ENCODE measurements around the gene ASIC4. TPM values are rescaled to one million over a fixed set of nuclear protein-coding genes. Genes with fewer than 3 reads are reported as not detected.

ASIC4 gene
- total RNA-seq, 2 experiments from 2014 or later = 0.73 to 0.74 TPM

- no peaks in the 10 kb centered on the region for H3K4me1 ChIP-seq (ENCODE audit: insufficient read depth, low read length, poor library complexity, severe bottlenecking)
- H3K9me3 ChIP-seq (ENCODE audit: low read length) = no peaks in the 10 kb centered on the region
- H3K36me3 ChIP-seq (ENCODE audit: insufficient read depth, low read length) = no peaks in the 10 kb centered on the region
- no peak overlapping the region for H3K4me3 ChIP-seq (ENCODE audit: low read depth, low read length, poor library complexity, severe bottlenecking)
- H4K20me1 ChIP-seq (ENCODE audit: insufficient read depth, low read length) = no peaks in the 10 kb centered on the region
- no peak overlapping the region for H3K4me2 ChIP-seq (ENCODE audit: low read length)
- intact Hi-C loops (cut with micrococcal nuclease; ENCODE audit: unreplicated experiment) = no loop called here
- no peak overlapping the region for H2AFZ ChIP-seq (ENCODE audit: low read length)
- H3K27ac ChIP-seq (ENCODE audit: low read depth, low read length, poor library complexity, severe bottlenecking) = no peak overlapping the region
- no peak for TF ChIP-seq EZH2phosphoT487 (IDR thresholded peaks at IDR 0.05; ENCODE audit: borderline replicate concordance, low read depth, low read length)
- TF ChIP-seq, protein P1, sequence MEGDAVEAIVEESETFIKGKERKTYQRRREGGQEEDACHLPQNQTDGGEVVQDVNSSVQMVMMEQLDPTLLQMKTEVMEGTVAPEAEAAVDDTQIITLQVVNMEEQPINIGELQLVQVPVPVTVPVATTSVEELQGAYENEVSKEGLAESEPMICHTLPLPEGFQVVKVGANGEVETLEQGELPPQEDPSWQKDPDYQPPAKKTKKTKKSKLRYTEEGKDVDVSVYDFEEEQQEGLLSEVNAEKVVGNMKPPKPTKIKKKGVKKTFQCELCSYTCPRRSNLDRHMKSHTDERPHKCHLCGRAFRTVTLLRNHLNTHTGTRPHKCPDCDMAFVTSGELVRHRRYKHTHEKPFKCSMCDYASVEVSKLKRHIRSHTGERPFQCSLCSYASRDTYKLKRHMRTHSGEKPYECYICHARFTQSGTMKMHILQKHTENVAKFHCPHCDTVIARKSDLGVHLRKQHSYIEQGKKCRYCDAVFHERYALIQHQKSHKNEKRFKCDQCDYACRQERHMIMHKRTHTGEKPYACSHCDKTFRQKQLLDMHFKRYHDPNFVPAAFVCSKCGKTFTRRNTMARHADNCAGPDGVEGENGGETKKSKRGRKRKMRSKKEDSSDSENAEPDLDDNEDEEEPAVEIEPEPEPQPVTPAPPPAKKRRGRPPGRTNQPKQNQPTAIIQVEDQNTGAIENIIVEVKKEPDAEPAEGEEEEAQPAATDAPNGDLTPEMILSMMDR (conservative IDR thresholded peaks at IDR 0.05; ENCODE audit: low read length) = no peak
- H3K79me2 ChIP-seq (ENCODE audit: insufficient read depth, low read depth, low read length) = no peaks in the 10 kb centered on the region
- no peak for DNase-seq (ENCODE audit: low spot score)
- ChIA-PET POLR2A (interaction anchor here (0.7 kb wide), 1 partner anchor 235 kb away, joined by 4 read pairs; no protein-coding TSS in a partner anchor), CTCF (ENCODE audit: unreplicated experiment) (interaction anchor here (1.0 kb wide), 1 partner anchor 29 kb away, joined by 3 read pairs; a partner anchor contains a TSS)
- no peaks in the 10 kb centered on the region for H3K9me2 ChIP-seq (ENCODE audit: insufficient read depth, low read length)
- BruUV-seq (replicated peaks) = no TSS peak
Measured at GRCh38 chr2:219466816-219467735, 47.2 kb upstream of the ASIC4 start.

DNA sequence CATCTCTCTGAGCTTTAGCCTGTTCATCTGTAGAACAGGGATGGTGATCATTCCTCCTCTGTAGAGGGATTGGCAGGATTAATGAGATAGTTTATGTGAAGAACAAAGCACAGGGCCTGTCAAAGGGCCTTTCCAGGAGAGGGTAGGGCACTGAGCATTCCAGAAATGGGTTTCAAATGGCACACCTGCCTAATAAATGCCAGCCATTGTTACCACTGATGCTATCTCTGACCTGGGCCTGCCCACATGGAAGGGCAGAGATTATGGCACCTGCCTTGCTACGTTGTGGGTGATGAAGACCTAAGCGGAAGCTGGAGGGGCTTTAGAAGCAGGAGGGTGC is 46.6 kb upstream of the ASIC4 start:
- H3K36me3 ChIP-seq (ENCODE audit: insufficient read depth, low read length) = no peaks in the 10 kb centered on the region
- H3K4me2 ChIP-seq (ENCODE audit: low read length) = no peak overlapping the region
- no peaks in the 10 kb centered on the region for H3K9me2 ChIP-seq (ENCODE audit: insufficient read depth, low read length)
- H4K20me1 ChIP-seq (ENCODE audit: insufficient read depth, low read length) = no peaks in the 10 kb centered on the region
- H3K4me3 ChIP-seq (ENCODE audit: low read depth, low read length, poor library complexity, severe bottlenecking) = no peak overlapping the region
- no peak for DNase-seq (ENCODE audit: low spot score)
- TF ChIP-seq, protein P1 (conservative IDR thresholded peaks at IDR 0.05; ENCODE audit: low read length) = no peak
- no peak for TF ChIP-seq EZH2phosphoT487 (IDR thresholded peaks at IDR 0.05; ENCODE audit: borderline replicate concordance, low read depth, low read length)
- no peaks in the 10 kb centered on the region for H3K79me2 ChIP-seq (ENCODE audit: insufficient read depth, low read depth, low read length)
- CTCF ChIA-PET (ENCODE audit: unreplicated experiment) = interaction anchor here (1.0 kb wide), 1 partner anchor 28 kb away, joined by 3 read pairs; a partner anchor contains a TSS
- intact Hi-C loops (cut with micrococcal nuclease; ENCODE audit: unreplicated experiment) = no loop called here
- H3K27ac ChIP-seq (ENCODE audit: low read depth, low read length, poor library complexity, severe bottlenecking) = no peak overlapping the region
- no TSS peak for BruUV-seq (replicated peaks)
- no peaks in the 10 kb centered on the region for H3K4me1 ChIP-seq (ENCODE audit: insufficient read depth, low read length, poor library complexity, severe bottlenecking)
- no peaks in the 10 kb centered on the region for H3K9me3 ChIP-seq (ENCODE audit: low read length)
- no peak overlapping the region for H2AFZ ChIP-seq (ENCODE audit: low read length)
- POLR2A ChIA-PET = interaction anchor here (0.7 kb wide), 1 partner anchor 235 kb away, joined by 4 read pairs; no protein-coding TSS in a partner anchor

Measured in OCI-LY7 (cell line).